GM18909 (cell line): ENCODE data around the gene EPHB4.

Source experiments
- ATAC-seq: cut with Tn5 transposase; IDR thresholded peaks from one replicate; pipeline ENCODE4 v1.9.1; 2021; ENCODE audit warnings: mild to moderate bottlenecking; ENCODE audit not compliant: unreplicated experiment, poor library complexity

EPHB4 gene

GRCh38 chr7:100827330-100828226 lies at the start of gene EPHB4:
Gene EPHB4, minus strand, starts transcription at chr7:100827523. Its CDS starts 493 bp downstream, at chr7:100827030.
- ATAC-seq, result no peak

GRCh38 chr7:100875356-100875751 lies 48.0 kb upstream of the EPHB4 start:
- ATAC-seq, result peak; percentile 30

- ATAC-seq, result peak; percentile 89
Measured at GRCh38 chr7:100874577-100875355, 47.4 kb upstream of the EPHB4 start, which contains the start of gene SRRT. Gene SRRT, plus strand, starts transcription at chr7:100875103. Its CDS starts 488 bp downstream, at chr7:100875591.

GRCh38 chr7:100874300-100874576 lies 46.9 kb upstream of the EPHB4 start:
- no peak for ATAC-seq

GRCh38 chr7:100873599-100874299 lies 46.4 kb upstream of the EPHB4 start:
- ATAC-seq, result no peak

GRCh38 chr7:100867776-100868485 lies 40.6 kb upstream of the EPHB4 start:
- ATAC-seq, result peak; percentile 27

GRCh38 chr7:100867040-100867775 lies 39.9 kb upstream of the EPHB4 start, which contains the start of gene TRIP6:
Gene TRIP6, plus strand, starts transcription at chr7:100867387. Its CDS starts 111 bp downstream, at chr7:100867498.
- peak; percentile 56 for ATAC-seq

- no peak for ATAC-seq
Measured at GRCh38 chr7:100866729-100867039, 39.4 kb upstream of the EPHB4 start.

GRCh38 chr7:100865938-100866728 lies 38.8 kb upstream of the EPHB4 start:
- no peak for ATAC-seq

- ATAC-seq, result no peak
Measured at GRCh38 chr7:100865372-100865911, 38.1 kb upstream of the EPHB4 start.

- ATAC-seq, result no peak
Measured at GRCh38 chr7:100864263-100864845, 37.0 kb upstream of the EPHB4 start.

- ATAC-seq, result no peak
Measured at GRCh38 chr7:100863406-100863950, 36.2 kb upstream of the EPHB4 start.

- no peak for ATAC-seq
Measured at GRCh38 chr7:100861616-100861985, 34.3 kb upstream of the EPHB4 start.

GRCh38 chr7:100860702-100861615 lies 33.6 kb upstream of the EPHB4 start:
- no peak for ATAC-seq

GRCh38 chr7:100859856-100860255 lies 32.5 kb upstream of the EPHB4 start:
- ATAC-seq, result no peak

- ATAC-seq, result no peak
Measured at GRCh38 chr7:100856871-100857282, 29.6 kb upstream of the EPHB4 start.

GRCh38 chr7:100855515-100855914 lies 28.2 kb upstream of the EPHB4 start:
- ATAC-seq, result no peak
